Measurements from ENCODE around the gene ZNRD2.

The ZNRD2 gene

GRCh38 chr11:65611758-65612603, 41.7 kb downstream of the ZNRD2 start:
- DNase-seq = no peak

DNA sequence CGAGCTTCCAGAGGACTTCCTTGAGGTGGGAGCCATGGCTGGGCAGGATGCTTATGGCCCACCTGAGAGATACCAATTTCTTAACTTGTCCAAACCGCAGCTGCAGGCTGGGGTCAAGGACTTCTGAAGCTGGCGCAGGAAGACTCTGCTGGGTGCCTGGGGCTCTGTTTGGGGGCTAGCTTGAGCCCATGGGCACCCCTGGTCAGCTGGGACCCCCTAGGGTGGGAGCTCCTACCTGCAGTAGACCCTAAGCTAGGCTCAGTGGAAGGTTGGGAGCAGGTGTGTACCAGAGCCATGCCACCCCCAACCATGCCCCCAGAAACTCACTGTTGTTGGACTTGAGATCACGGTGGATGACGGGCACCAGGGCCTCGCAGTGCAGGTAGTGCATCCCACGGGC, 42.4 kb downstream of the ZNRD2 start:
- DNase-seq = no peak

DNA sequence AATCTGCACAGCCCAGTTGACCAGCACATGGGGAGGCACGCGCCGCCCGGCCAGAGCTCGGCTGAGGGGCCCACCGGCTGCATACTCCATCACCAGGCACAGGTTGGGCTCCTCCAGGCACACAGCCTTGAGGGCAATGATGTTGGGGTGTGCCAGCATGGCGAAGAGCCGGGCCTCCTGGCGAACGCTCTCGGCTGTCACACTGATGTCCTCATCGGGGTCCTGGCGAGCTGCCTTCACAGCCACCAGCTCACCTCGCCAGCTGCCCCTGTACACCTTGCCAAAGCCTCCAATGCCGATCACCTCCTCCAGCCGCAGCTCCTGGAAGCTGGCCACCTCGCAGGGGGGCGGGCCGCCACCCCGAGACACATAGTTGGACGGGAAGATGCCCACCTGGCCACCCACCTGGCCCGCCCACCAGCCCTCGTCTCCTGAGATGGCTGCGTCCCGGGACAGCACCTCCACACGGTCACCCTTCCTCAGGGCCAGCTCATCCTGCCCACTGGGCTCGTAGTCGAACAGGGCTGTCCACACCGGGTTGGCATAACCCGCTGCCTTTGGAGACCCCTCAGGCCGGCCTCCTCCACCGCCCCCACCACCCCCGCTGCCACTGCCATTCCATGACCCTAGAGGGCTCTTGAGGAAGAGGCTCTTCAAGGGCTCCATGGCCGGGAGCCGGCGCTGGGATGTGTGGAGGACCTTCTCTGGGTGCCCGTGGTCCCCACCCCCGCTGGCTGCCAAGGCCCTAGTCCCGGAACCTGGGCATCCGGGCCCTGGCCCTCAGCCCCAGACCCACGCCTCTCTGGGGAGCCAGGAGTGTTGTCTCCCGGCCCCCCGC, 43.0 kb downstream of the ZNRD2 start:
- DNase-seq = no peak

- peak; percentile 100 for DNase-seq
Observed at GRCh38 chr11:65615229-65615949, 45.1 kb downstream of the ZNRD2 start, which contains the start of gene PCNX3. PCNX3 (plus strand) TSS chr11:65615776; CDS start chr11:65616312, 536 bp downstream.

- DNase-seq = peak; percentile 22
Observed at GRCh38 chr11:65615950-65616574, 45.8 kb downstream of the ZNRD2 start.

DNA sequence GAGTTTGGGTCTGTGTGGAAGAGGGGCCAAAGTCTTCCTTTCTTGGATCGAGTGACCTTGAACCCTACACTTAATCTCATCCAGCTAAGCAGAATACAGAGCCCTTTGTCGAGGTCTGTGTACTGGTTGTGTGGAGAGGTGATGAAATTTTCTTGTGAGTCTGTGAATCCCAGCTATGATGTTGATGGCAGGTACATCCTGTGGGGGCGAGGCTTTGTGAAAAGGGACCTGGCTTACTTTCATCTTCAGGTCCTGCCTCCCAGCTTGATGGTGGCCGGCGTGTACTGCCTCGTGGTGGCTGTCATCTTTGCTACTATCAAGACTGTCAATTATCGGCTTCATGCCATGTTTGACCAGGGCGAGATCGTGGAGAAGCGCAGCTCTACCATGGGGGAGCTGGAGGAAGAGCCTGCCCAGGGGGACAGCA, 46.3 kb downstream of the ZNRD2 start:
- DNase-seq = no peak

DNA sequence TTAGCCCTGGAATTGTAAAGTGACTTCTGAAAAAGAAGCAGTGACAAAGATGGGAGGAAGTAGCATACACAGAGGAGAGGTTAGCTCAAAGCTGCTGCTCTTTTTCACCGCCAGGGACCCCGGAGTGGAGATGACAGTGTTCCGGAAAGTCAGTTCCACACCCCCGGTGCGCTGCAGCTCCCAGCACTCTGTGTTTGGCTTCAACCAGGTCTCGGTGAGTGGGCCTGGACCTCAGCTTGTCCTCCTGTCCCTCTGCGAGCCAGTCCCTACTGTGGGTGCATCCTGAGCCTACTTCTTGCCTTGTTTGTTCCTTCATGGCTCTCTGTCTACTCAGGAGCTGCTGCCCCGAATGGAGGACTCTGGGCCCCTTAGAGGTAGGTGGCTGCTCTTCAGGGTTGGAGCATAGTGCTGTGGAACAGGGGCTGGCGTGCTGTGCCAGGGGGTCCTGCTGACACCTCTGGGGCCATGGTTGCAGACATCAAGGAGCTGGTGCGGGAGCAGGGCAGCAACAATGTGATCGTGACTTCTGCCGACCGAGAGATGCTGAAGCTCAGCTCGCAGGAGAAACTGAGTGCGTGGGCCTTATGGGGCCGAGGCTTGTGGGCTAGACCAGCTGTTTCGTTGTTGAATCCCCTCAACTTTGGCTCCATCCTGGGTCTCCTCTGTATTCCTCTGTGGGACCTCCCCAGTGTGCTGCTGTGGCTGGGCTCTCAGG, 47.0 kb downstream of the ZNRD2 start:
- no peak for DNase-seq

- DNase-seq = no peak
Observed at GRCh38 chr11:65617990-65618751, 47.9 kb downstream of the ZNRD2 start.

DNA sequence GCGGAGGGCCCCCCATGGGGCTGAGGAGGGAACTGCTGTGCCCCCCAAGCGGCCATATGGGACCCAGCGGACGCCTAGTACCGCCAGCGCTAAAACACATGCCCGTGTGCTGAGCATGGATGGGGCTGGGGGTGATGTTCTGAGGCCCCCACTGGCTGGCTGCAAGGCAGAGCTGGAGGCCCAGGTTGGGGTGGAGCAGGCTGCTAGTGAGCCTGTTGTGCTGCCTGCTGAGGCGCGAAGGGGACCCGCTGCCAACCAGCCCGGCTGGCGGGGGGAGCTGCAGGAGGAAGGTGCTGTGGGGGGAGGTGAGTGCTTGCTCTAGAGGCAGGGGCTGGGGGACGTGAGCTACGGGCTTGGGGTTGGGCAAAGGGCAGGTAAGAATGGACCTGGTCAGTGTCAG, 48.5 kb downstream of the ZNRD2 start:
- no peak for DNase-seq

DNA sequence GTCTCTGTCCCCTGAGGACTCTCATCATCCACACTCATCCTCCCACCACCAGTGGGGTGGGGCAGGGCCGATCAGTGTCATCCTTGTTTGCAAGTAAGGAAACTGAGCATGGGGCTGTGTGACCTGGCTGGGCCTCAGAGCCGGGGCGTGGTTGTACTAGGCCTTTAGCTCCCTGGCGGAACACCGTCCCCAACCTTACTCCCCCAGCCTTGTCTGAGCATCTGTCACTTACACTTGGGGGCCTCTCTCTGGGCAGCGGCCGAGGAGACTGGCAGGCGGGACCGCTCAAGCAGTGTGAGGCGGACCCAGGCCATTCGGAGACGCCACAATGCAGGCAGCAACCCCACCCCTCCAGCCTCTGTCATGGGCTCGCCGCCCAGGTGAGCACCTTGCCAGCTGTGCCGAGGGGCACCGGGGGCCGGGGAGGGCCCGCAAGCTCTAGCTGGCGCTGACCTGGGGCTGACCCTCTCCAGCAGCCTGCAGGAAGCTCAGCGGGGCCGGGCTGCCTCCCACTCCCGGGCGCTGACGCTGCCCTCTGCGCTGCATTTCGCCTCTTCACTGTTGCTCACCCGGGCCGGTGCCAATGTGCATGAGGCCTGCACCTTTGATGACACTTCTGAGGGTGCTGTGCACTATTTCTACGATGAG, 49.1 kb downstream of the ZNRD2 start:
- DNase-seq = no peak

- no peak for DNase-seq
Observed at GRCh38 chr11:65620666-65621065, 50.4 kb downstream of the ZNRD2 start.

DNA sequence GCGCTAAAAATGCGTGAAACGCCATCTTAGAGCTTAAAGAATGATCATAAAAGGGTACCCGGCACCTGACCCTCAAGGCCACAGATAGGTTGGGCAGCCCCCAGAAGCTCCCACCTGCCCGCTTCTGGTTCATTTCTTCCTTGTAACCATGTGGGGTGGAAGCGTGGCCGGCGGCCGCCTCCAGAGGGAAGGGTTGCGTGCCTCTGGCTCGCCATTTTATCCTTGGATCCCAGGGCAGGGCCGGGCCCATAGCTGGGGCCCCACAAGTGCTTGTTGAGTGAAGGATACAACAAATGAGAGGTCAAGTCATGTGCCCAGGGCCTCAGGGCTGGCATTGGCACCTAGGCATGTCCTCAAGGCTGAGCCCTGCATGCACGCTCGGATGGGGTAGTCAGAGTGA, 51.2 kb downstream of the ZNRD2 start:
- DNase-seq = no peak
